Measurements from ENCODE around the gene TOP1.

Gene TOP1

GRCh38 chr20:41057999-41058673 is 29.5 kb downstream of the TOP1 start:
- no peak for DNase-seq (ENCODE audit: extremely low spot score)
- POLR2A ChIA-PET: no interaction called here
- CTCF ChIA-PET: interaction anchor here (0.8 to 1.5 kb wide), 10 partner anchors 9 to 101 kb away, joined by 3 to 8 read pairs (median 3); no protein-coding TSS in a partner anchor
- no peak for TF ChIP-seq CTCF (IDR thresholded peaks at IDR 0.05; ENCODE audit: control extremely low read depth, extremely low read depth, low read depth, missing control alignments)

- ChIA-PET CTCF (interaction anchor here (1.0 to 1.3 kb wide), 6 partner anchors 9 to 50 kb away, joined by 3 to 8 read pairs (median 3); no protein-coding TSS in a partner anchor), POLR2A (no interaction called here)
- no peak for DNase-seq (ENCODE audit: extremely low spot score)
Observed at GRCh38 chr20:41058674-41059635, 30.3 kb downstream of the TOP1 start.

GRCh38 chr20:41061155-41061554 is 32.5 kb downstream of the TOP1 start:
- ChIA-PET CTCF (interaction anchor here (1.0 to 3.0 kb wide), 9 partner anchors 9 to 98 kb away, joined by 3 to 19 read pairs (median 4); no protein-coding TSS in a partner anchor), POLR2A (no interaction called here)
- DNase-seq (ENCODE audit: extremely low spot score): no peak
- no peak for TF ChIP-seq CTCF (IDR thresholded peaks at IDR 0.05; ENCODE audit: control extremely low read depth, extremely low read depth, low read depth, missing control alignments)

More at GRCh38 chr20:41058674-41059635, 30.3 kb downstream of the TOP1 start:
- no peak for TF ChIP-seq CTCF (IDR thresholded peaks at IDR 0.05; ENCODE audit: control extremely low read depth, extremely low read depth, low read depth, missing control alignments)

GRCh38 chr20:41063442-41063841 is 34.8 kb downstream of the TOP1 start:
- POLR2A ChIA-PET: no interaction called here

GRCh38 chr20:41064377-41064776 is 35.8 kb downstream of the TOP1 start:
- POLR2A ChIA-PET: no interaction called here
- CTCF ChIA-PET: interaction anchor here (0.9 to 5.2 kb wide), 7 partner anchors 8 to 101 kb away, joined by 3 to 24 read pairs (median 4); no protein-coding TSS in a partner anchor

More at GRCh38 chr20:41063442-41063841, 34.8 kb downstream of the TOP1 start:
- TF ChIP-seq CTCF (IDR thresholded peaks at IDR 0.05; ENCODE audit: control extremely low read depth, extremely low read depth, low read depth, missing control alignments): no peak
- DNase-seq (ENCODE audit: extremely low spot score): no peak
- CTCF ChIA-PET: interaction anchor here (1.4 to 3.0 kb wide), 4 partner anchors 16 to 95 kb away, joined by 4 to 19 read pairs (median 9); no protein-coding TSS in a partner anchor

More at GRCh38 chr20:41064377-41064776, 35.8 kb downstream of the TOP1 start:
- DNase-seq (ENCODE audit: extremely low spot score): peak; percentile 60
- TF ChIP-seq CTCF (IDR thresholded peaks at IDR 0.05; ENCODE audit: control extremely low read depth, extremely low read depth, low read depth, missing control alignments): peak; percentile 44
